Adrenal gland (tissue), 5 donors: ENCODE measurements around the gene SP140L.

ENCODE experiments used
- CTCF ChIP-seq, 6 experiments: fragments of 450-650 bp in 4 of 6; fragments of 200-600 bp in 2 of 6; sonication (generic) in 1 of 6; IDR thresholded peaks; 1 replicate in 5 of 6; 2 replicates in 1 of 6; pipeline versions ENCODE4 v1.5.1 to v1.8.0; 2016 to 2021; ENCODE audit warnings: antibody characterized with exemption in 6 of 6, mild to moderate bottlenecking in 2 of 6, moderate library complexity in 1 of 6
- POLR2A ChIP-seq, 2 donors: fragments of 450-650 bp; IDR thresholded peaks; one replicate each; pipeline ENCODE4 v1.6.1; 2017; ENCODE audit warnings: antibody characterized with exemption in 2 of 2, mild to moderate bottlenecking in 2 of 2, moderate library complexity in 1 of 2
- donor health status: DM: no; HTN: no; CAD: no.

GRCh38 chr2:230335461-230335863, 8.5 kb downstream of the SP140L start:
- TF ChIP-seq CTCF (IDR thresholded peaks at IDR 0.05) (no peak), POLR2A (IDR thresholded peaks at IDR 0.05) (no peak)
